COR-L47 (cell line): ENCODE measurements around the gene CEP85L.

Experiments used
- DNase-seq: peaks from one replicate; lab custom pipeline; 2025; lab: John Stamatoyannopoulos, UW

The CEP85L gene

DNA sequence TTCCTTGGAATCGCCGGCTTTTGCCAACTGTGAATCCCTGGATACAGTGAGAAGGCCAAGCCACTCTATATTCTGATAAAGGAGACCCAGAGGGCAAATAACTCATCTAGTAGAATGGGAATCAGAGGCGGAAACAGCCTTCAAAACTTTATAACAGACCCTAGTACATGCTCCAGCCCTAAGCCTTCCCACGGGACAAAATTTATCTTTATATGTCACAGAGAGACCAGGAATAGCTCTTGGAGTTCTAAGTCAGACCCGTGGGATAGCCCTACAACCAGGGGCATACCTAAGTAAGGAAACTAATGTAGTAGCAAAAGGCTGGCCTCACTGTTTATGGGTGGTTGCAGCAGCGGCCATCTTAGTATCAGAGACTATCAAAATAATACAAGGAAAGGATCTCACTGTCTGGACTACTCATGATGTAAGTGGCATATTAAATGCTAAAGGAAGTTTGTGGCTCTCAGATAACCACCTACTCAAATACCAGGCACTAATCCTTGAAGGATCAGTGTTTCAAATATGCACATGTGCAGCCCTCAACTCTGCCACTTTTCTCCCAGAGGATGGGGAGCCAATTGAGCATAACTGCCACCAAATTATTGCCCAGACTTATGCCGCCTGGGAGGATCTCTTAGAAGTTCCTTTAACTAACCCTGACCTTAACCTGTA, 29.5 kb downstream of the CEP85L start:
- DNase-seq, result no peak

DNA sequence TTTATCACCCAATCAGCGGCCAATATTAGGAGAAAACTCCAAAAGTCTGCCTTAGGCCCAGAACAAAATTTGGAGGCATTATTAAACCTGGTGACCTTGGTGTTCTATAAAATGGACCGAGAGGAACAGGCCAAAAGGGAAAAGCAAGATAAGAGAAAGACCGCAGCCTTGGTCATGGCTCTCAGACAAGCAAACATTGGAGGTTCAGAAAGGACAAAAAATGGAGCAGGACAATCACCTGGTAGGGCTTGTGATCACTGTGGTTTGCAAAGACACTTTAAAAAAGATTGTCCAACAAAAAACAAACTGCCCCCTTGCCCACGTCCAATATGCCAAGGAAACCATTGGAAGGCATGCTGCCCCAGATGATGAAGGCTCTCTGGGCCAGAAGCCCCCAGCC, 31.2 kb downstream of the CEP85L start:
- DNase-seq, result no peak

DNA sequence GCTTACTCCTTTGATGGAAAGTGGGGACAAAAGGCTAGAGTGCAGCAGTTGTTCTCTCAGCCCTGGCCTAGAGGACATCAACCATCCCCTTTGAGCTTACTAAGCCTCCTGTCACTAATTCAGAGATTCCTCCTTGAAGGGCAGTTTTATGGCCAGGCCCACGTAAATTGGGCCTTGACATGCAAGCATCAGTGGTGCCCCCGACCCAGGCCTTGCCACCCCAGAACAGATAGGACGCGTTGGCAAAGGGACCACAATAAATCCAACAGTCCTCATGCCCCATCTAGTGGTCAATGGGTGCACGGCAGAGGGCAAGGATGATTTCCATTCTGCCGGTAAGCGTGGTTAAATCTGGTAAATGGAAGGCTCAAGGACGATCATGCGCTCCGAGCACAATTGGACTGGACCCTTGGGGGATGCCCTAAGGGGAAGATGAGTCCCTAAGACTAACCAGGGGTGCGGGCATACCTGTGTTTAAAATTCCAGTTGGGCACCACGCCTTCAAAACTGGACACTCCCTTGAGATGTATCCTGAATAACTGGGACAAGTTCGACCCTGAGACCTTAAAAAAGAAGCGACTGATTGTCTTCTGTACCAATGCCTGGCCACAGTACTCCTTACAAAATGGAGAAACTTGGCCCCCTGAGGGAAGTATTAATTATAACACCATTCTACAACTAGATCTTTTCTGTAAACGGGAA, 32.6 kb downstream of the CEP85L start:
- peak; percentile 4 for DNase-seq

DNA sequence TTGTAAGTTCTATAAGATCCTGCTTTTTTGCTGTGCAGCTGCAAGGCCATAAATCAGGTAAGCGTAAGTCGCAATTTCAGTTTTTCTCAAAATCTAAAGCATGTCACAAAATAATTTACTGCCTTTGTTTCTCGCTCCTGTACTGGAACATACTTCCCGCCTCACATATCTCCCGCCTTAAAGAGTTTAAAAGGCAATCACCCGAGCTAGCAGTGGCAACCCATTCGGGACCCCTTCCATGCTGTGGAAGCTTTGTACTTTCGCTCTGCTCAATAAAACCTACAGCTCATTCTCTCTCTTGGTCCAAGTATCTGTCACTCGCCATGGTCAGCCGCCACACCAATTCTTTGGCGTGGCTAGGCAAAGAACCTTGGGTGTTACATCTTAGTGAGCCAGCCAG, 34.0 kb downstream of the CEP85L start:
- DNase-seq, result no peak

DNA sequence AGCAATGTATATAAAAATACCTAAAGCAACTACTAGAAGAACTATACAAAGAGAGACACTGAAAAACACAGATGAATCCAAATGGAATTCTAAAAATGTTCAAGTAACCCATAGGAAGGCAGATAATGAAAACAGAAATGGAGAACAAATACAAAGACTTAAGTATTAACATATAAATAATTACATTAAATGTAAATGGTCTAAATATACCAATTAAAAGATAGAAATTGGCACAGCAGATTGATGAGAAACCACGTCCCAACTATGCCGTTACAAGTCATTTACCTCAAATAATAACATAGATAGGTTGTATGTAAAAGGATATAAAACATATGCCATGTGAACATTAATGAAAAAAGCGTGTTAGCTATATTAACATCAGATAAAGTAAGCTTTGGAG, 40.1 kb downstream of the CEP85L start:
- no peak for DNase-seq

DNA sequence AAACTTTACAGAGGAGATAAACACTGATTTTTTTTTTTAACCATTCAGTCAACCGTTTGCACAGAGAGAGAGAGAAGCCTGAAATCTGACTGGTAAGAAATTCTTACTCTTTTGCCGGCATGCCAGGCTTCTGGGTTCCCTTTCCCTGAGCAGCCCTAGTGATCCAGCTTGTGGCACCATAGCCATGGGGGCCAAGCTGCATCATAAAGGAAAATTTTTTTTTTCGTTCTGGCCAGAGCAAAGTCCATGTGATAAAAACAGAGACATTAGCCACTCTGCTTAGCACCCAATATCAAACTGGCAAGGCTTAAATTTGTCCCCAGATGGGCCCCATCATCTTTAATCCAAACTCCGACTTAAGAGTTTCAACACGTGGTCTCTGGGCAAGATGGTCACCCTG, 44.5 kb downstream of the CEP85L start:
- DNase-seq, result no peak

DNA sequence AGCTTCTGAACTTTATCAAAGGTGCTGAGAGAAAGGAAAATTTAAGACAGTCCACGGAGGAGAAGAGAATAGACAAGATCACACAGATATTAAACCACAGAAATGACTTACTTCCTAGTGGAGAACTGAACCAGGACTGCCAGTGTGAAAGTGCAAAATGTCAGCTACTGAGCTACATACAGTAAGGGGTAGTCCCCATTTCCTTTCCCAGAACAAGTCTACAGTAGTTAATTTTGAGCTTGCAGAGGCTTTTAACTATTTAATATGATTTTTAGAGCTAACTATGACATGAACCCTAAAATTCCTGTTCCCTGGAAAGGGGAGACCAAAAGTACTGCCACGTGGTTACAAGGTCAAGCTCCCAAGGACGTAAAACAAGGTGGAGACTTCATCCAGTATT, 45.1 kb downstream of the CEP85L start:
- no peak for DNase-seq

DNA sequence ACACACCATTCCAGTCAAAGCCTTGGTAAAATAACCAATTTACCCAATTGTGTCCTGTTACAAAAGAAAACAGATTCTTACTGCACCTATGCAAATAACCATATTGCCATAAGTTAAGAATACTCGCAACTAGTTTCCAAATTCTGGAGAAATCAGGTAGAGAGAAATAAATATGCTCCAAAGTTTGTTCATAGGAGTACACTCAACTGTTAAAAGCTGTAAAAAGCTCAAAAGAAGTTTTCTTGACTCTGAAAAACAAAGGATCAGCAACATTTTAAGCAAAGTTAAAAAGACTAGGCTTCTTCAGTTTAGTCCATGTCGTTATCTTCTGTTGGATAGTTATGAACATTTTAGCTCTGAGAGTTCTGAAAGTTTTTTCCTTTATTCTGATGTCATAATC, 48.0 kb downstream of the CEP85L start:
- no peak for DNase-seq

DNA sequence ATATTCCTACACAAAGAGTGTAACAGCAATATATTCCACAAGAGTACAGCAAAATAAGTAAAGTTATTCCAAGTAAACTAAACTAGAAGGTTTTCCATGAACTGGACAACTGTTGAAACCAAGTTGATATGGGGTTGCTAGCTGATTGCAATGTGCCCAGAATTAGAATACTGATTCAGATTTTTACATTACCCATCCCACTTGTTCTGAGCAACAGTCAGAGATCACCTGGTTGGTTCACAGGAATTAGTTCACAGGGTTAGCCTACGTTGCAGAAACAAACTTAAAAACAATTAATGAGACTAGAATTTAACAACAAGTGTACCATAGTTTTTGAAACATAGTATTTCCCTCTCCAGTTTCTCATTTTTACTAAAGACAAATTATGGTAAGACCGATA, 49.1 kb downstream of the CEP85L start:
- no peak for DNase-seq

DNA sequence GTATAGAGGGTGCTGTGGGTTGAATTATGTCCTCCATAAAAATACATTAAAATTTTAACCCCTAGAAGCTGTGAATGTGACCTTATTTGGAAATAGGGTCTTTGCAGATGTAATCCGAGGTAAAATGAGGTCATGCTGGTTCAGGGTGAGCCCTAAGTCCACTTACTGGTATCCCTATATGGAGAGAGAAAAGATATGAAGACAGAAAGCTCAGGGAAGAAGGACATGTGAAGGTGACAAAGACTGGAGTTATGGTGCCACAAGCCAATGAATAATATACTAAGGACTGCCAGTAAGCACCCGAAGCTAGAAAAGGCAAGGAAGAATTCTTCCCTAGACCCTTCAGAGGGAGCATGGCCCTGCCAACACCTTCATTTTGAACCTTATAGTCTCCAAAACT, 53.1 kb downstream of the CEP85L start:
- DNase-seq, result no peak

DNA sequence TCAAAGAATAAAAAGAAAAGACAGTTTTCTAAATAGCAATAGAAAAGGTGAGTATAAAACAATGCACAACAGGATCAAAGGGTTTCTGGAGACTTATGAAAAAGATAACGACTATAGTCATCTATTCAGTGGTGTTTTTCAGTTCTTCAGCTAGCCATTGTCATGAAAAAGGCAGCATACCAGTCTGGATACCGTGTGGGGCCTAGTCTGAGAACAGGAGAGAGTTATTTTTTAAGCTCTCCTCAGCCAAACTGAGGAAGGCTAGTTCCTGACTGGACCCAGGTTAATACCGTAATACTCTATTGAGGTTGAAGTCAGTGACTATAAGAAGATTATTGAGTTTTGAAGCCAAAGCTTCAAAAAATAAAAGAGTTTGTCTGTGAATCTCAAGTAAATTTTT, 53.8 kb downstream of the CEP85L start:
- no peak for DNase-seq

DNA sequence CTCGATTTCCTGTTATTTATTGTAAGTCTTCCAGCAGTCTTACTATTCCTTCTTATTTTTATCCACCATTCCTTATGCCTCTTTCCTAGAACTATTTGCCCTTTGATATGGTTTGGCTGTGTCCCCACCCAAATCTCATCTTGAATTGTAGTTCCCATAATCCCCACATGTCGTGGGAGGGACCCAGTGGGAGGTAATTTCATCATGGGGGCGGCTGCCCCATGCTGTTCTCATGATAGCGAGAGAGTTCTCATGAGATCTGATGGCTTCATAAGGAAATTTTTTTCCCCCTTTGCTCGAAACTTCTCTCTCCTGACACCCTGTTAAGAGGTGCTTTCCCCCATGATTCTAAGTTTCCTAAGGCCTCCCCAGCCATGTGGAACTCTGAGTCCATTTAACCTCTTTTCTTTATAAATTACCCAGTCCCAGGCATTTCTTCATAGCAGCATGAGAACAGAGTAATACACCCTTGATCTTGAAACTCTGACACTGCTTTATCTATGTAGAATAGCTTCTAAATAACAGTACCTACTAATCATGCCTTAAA, 54.5 kb downstream of the CEP85L start:
- DNase-seq, result no peak

DNA sequence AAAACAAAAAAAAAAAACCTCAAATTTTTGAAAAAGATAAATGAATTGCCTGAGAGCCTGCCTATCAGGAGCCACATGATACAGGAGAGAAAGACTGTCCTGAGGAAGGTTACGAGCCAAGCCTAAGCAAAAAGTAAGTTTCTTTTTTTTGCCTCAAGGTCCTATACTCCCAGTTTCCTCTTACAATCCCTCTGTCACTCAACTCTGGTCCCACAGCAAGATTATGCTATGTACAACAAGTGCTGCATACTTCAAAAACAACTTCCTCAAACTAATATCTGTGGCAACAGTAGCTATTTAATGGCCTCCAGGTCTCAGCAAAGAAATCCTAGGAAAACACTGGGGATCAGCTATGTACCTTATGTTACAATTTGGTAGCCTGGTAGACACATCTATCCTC, 56.5 kb downstream of the CEP85L start:
- DNase-seq, result no peak

DNA sequence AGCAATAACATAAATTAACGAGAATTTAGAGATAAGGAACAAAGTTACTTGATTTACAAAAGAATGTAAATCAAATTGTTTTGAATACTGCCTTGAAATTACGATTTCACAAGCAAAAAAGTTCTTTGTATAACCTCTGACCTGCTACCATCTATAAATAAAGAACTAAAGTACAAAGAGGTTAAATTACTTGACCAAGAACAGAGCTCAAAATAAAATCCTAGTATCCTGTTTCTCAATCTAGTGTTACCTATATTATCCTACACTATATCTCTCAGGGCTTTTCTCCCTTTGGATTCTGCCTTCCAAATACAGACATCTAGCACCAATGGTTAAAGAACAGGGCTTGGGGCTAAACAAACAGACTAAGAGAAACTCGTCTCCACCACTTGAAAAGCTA, 59.5 kb downstream of the CEP85L start:
- no peak for DNase-seq

DNA sequence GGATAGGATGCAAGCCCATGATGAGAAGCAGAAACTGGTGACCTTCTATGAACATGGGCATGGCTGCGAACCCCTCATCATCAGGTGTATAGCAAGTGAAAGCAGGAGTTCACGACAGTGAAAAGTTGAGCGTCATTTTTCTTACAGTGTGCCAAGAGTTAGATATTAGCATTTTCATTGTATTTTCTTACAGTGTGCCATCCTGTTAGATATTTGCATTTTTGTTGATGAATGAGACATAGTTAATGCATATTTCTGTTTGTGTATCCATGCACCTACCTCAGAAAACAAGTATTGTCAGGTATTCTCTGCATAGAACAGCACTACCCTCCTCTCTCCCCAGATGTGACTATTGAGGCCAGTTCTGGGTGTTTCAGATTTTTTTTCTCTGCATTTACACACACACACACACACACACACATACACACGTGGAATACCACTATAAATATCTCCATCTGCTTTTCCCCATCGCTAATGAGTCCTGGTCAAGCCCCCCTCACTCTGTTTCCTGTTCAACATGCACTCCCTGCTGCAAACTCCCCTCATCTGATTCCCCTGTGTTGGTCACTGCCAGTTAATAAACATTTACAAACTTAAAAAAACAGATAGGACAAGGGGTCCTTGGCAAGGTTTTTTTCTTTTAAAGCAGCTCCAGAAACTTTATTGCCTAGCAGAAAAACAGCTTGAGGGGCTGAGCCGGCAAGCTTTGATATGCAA, 61.6 kb downstream of the CEP85L start:
- no peak for DNase-seq

DNA sequence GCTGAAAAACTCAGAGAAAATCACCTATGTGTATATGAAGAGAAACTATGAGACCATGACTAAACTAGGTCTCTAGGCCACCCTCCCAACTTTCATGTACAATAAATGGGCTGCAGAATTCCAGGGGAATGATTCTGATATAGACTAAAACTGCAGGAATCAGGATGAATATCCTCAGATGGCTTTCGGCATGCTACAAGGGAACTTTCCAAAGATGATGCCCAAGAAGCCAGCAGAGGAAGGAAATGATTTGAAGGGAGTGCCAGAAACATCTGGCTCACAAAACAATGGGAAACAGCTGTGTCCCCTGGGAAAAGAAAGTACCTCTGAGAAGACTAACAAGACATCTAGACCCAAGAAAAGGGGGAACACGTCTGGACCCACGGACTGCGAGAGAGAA, 62.2 kb downstream of the CEP85L start:
- no peak for DNase-seq

DNA sequence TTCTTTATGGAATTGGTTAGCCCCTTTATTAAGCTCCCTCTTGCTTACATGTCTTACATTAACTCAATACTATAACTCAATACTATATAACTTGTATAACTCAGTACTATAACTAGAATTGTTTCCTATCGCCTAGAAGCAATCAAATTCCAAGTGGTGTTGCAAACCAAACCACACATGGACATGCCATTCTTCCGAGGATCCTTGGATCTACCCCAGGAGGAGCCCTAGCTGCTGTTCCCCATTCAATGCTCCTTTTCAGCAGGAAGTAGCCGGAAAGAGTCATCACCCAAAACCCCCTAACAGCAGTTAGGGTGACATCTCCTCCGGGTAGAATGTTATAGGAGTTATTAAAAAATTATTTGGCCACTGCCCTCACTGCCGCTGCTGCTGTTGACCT, 62.8 kb downstream of the CEP85L start:
- DNase-seq, result no peak

DNA sequence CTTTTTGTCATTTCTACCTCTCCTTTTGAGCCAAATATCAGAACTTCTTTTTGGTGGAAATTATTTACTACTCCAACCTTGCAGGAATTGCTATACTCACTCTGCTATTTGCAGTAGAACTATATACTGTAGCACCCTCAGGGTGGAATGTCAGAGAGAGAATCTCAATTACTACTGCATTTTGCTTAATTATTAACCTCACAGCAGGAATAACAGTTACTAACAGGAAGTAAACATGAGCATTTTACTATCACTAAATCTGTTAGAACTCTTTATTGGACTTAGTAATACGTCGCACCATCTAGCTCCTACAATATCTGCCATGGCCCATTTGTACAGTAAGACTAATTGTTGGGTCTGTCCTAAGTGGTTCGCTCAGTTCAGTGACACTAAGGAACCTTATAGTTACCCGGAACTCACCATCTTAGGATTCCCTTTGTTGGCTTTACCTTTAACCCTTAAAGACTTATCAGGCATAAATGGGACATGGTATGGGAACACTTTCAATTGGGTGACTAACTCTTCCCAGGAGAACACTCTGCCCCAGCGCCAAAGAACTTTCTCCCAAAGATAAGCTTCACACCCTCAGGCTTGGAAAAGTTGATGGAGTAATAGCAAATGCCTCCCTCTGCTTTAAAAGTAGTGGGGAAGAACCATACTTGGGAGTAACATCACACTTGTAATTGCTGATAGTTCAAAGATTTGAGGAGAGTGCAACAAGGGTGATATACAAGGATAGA, 64.5 kb downstream of the CEP85L start:
- DNase-seq, result no peak

DNA sequence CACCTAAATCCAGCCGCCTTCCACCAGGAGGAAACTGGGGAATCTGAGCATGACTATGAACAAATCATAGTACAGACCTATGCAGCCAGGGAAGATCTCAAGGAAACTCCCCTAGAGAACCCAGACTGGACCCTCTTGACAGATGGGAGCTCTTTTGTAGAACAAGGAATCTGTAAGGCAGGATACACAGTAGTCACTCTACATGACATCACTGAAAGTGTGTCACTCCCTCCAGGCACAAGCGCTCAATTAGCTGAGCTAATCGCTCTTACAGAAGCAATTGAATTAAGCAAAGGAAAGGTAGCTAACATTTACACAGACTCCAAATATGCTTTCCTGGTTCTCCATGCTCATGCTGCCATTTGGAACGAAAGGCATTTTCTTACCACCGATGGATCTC, 66.5 kb downstream of the CEP85L start:
- DNase-seq, result no peak

DNA sequence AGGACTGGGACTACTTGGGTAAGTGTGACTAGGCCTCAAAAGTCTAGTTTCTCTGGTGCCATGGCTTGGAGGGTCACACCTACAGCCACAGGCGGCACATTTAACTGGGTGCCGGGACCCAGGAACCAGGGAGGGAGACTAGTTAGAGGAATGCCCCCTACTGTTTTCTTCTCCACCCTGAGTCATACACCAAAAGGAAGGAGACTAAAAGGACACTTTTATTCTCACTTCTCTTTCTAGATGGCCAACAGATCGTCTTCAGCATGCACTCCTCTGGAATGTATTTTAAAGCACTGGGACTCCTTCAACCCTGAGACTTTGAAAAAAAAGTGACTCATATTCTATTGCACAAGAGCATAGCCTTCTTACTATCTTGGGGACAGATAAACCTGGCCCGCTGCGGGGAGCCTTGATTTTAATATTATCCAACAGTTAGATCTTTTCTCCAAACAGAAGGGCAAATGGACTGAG, 69.9 kb downstream of the CEP85L start:
- no peak for DNase-seq

DNA sequence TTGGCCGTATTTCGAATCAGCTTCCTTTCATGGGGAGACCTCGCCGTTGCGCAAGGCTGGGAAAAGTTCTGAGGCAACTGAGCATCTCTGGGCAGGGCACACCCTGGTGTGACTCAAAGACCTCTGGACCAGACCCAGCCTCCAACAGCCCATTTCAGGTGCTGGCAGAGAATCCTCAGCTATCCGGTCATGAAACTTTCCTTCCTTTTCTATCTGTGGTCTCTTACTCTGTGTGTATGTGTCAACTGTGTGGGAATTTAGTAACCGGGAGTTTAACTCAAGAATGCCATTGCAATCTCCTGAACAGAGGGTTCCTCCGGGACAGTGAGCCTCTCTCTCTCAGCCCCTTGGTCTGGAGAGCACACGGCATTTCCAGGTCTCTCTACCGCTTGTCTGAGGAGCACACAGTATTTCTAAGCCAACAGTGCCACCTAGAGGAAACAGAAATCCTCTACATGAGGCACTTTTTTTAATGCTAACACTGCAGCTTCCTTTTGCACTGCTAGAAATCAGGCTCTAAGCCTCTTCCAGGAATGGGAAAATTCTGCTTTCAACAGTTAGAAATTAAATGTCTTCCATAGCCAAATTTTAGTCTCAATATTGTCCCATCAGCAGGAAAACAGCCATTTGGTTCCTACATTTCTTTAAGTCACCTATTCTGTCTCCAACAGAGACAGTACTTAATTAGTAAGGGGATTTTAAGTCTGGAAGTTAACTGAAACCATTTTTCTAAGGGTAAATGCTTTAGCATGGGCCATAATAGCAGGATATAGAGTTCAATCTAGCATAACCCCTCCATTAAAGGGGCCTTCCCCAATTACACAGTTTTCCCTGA, 70.6 kb downstream of the CEP85L start:
- DNase-seq, result no peak
